Gastrocnemius medialis (tissue), 4 donors: ENCODE data around the gene SH2D4B. TPM values are rescaled to one million over a fixed set of nuclear protein-coding genes. Genes with fewer than 3 reads are reported as not detected.

ENCODE experiments used
- ATAC-seq, 2 donors: fragments of 150-250 bp; one replicate each; pipeline ENCODE4 v1.9.1; 2016
- DNase-seq, 2 donors: peaks; one replicate each; pipeline ENCODE4 v3.0.0-alpha.2; 2019
- H3K27ac ChIP-seq, 4 donors: fragments of 200-600 bp; sonication (generic); 1 replicate in 1 of 4; 2 replicates in 3 of 4; pipeline ENCODE4 v1.5.1; 2016 to 2018; ENCODE audit warnings: mild to moderate bottlenecking in 2 of 4, moderate library complexity in 1 of 4
- H3K27me3 ChIP-seq, 3 donors: fragments of 200-600 bp; sonication (generic) in 2 of 3; 1 replicate in 1 of 3; 2 replicates in 2 of 3; pipeline versions ENCODE4 v1.5.1 to v1.6.0; 2016 to 2019; ENCODE audit warnings: mild to moderate bottlenecking in 1 of 3, moderate library complexity in 1 of 3
- H3K36me3 ChIP-seq, 2 donors: fragments of 200-600 bp; sonication (generic) in 1 of 2; one replicate each; pipeline ENCODE4 v1.5.1; 2017 to 2018
- H3K4me1 ChIP-seq, 2 donors: fragments of 200-600 bp; sonication (generic) in 1 of 2; one replicate each; pipeline ENCODE4 v1.5.1; 2016 to 2017; ENCODE audit warnings: mild to moderate bottlenecking in 2 of 2
- H3K4me3 ChIP-seq, 4 donors: fragments of 200-600 bp; sonication (generic) in 3 of 4; 1 replicate in 1 of 4; 2 replicates in 3 of 4; pipeline ENCODE4 v1.5.1; 2016 to 2019; ENCODE audit warnings: mild to moderate bottlenecking in 2 of 4
- H3K9me3 ChIP-seq, 3 donors: fragments of 200-600 bp; sonication (generic) in 2 of 3; 1 replicate in 1 of 3; 2 replicates in 2 of 3; pipeline ENCODE4 v1.5.1; 2016 to 2019
- CTCF ChIP-seq, 5 experiments: fragments of 450-650 bp in 3 of 5; fragments of 200-600 bp in 2 of 5; sonication (generic) in 2 of 5; IDR thresholded peaks in 4 of 5; conservative IDR thresholded peaks in 1 of 5; 1 replicate in 4 of 5; 2 replicates in 1 of 5; pipeline ENCODE4 v1.5.1; 2016 to 2019; ENCODE audit warnings: antibody characterized with exemption in 5 of 5, mild to moderate bottlenecking in 3 of 5, moderate library complexity in 3 of 5
- POLR2A ChIP-seq, 2 donors: fragments of 450-650 bp; IDR thresholded peaks; one replicate each; pipeline ENCODE4 v1.6.1; 2017; ENCODE audit warnings: antibody characterized with exemption in 2 of 2, mild to moderate bottlenecking in 2 of 2, moderate library complexity in 2 of 2
- in situ Hi-C, 4 donors: fragments of 200-750 bp; cut with MboI; loops; one replicate each; pipeline versions ENCODE4 v1.15.0 to v1.8.0; 2017; ENCODE audit warnings: low sequenced_read_pairs in 4 of 4
- intact Hi-C: fragments of 100-400 bp; cut with DNase I; formaldehyde crosslinking; loops from one replicate; pipeline ENCODE4 v1.15.1; 2023; ENCODE audit warnings: low total_unique reads
- total RNA-seq, 4 donors: library from RNA; depleted of rRNA; stranded (reverse); fragments of >200 nt; gene quantifications; one replicate each; pipeline versions ENCODE4 v1.1.0 to v1.2.3, GENCODE V29; 2016

Gene SH2D4B
- total RNA-seq, 4 donors from 2014 or later = not detected

GRCh38 chr10:80684259-80684658 lies 146.6 kb downstream of the SH2D4B start:
- Histone ChIP-seq H3K9me3 (no peaks in the 10 kb centered on the region), H3K27me3 (no peaks in the 10 kb centered on the region), H3K27ac (no peak overlapping the region), H3K4me3 (no peak overlapping the region), H3K36me3 (no peaks in the 10 kb centered on the region), H3K4me1 (no peaks in the 10 kb centered on the region)
- TF ChIP-seq CTCF (IDR thresholded peaks at IDR 0.05 in 4 of 5, conservative IDR thresholded peaks at IDR 0.05 in 1 of 5) = no peak
- TF ChIP-seq POLR2A (IDR thresholded peaks at IDR 0.05) = no peak
- in situ Hi-C loops = no loop called here
- no peak for ATAC-seq
- DNase-seq = no peak
- intact Hi-C loops = no loop called here

GRCh38 chr10:80685355-80685754 lies 147.7 kb downstream of the SH2D4B start:
- Histone ChIP-seq H3K4me3 (no peak overlapping the region), H3K9me3 (no peaks in the 10 kb centered on the region), H3K4me1 (no peaks in the 10 kb centered on the region), H3K27ac (no peak overlapping the region), H3K36me3 (no peaks in the 10 kb centered on the region), H3K27me3 (no peaks in the 10 kb centered on the region)
- no peak for TF ChIP-seq POLR2A (IDR thresholded peaks at IDR 0.05)
- TF ChIP-seq CTCF (IDR thresholded peaks at IDR 0.05 in 4 of 5, conservative IDR thresholded peaks at IDR 0.05 in 1 of 5) = no peak
- DNase-seq = no peak
- no peak for ATAC-seq
- intact Hi-C loops = no loop called here
- in situ Hi-C loops = no loop called here

GRCh38 chr10:80686734-80687475 lies 149.2 kb downstream of the SH2D4B start:
- no peaks in the 10 kb centered on the region for H3K36me3 ChIP-seq
- intact Hi-C loops (no loop called here), in situ Hi-C loops (no loop called here)
- no peaks in the 10 kb centered on the region for H3K9me3 ChIP-seq
- no peak overlapping the region for H3K27ac ChIP-seq
- no peaks in the 10 kb centered on the region for H3K4me1 ChIP-seq
- TF ChIP-seq POLR2A (IDR thresholded peaks at IDR 0.05) (no peak), CTCF (IDR thresholded peaks at IDR 0.05 in 4 of 5, conservative IDR thresholded peaks at IDR 0.05 in 1 of 5) (no peak)
- ATAC-seq (no peak), DNase-seq (no peak)
- H3K27me3 ChIP-seq = no peaks in the 10 kb centered on the region
- no peak overlapping the region for H3K4me3 ChIP-seq

GRCh38 chr10:80687476-80687789 lies 149.7 kb downstream of the SH2D4B start:
- TF ChIP-seq CTCF (IDR thresholded peaks at IDR 0.05 in 4 of 5, conservative IDR thresholded peaks at IDR 0.05 in 1 of 5) = no peak
- no peak for TF ChIP-seq POLR2A (IDR thresholded peaks at IDR 0.05)
- Histone ChIP-seq H3K27me3 (no peaks in the 10 kb centered on the region), H3K27ac (no peak overlapping the region), H3K4me3 (no peak overlapping the region), H3K36me3 (no peaks in the 10 kb centered on the region), H3K4me1 (no peaks in the 10 kb centered on the region), H3K9me3 (no peaks in the 10 kb centered on the region)
- DNase-seq (no peak), ATAC-seq (no peak)
- intact Hi-C loops (no loop called here), in situ Hi-C loops (no loop called here)

- DNase-seq = no peak
- Histone ChIP-seq H3K4me3 (no peak overlapping the region), H3K4me1 (no peaks in the 10 kb centered on the region), H3K27me3 (no peaks in the 10 kb centered on the region), H3K36me3 (no peaks in the 10 kb centered on the region), H3K27ac (no peak overlapping the region), H3K9me3 (no peaks in the 10 kb centered on the region)
- in situ Hi-C loops (no loop called here), intact Hi-C loops (no loop called here)
- no peak for TF ChIP-seq CTCF (IDR thresholded peaks at IDR 0.05 in 4 of 5, conservative IDR thresholded peaks at IDR 0.05 in 1 of 5)
- TF ChIP-seq POLR2A (IDR thresholded peaks at IDR 0.05) = no peak
- no peak for ATAC-seq
These were observed 152.7 kb downstream of the SH2D4B start for GRCh38 chr10:80690434-80690833.
